SK-N-SH treated with all-trans-retinoic acid at 6 μM for 48 hours (cell line): ENCODE results near the gene SLC25A22.

Experiments used
- ATAC-seq: fragments of 200-7000 bp; cut with Tn5 transposase; 3 replicates; pipeline ENCODE4 v1.9.1; 2020; ENCODE audit warnings: mild to moderate bottlenecking, moderate library complexity
- ARNTL ChIP-seq: fragments of 450-650 bp; formaldehyde crosslinking; IDR thresholded peaks from 2 replicates; pipeline ENCODE4 v1.5.0; 2020; ENCODE audit warnings: low read depth, mild to moderate bottlenecking, moderate library complexity, borderline replicate concordance
- BACH2 ChIP-seq: fragments of 250-450 bp; sonication (Bioruptor Pico); IDR thresholded peaks from 2 replicates; pipeline ENCODE4 v1.9.0; 2021; ENCODE audit warnings: mild to moderate bottlenecking, borderline replicate concordance
- CREB5 ChIP-seq: fragments of 250-450 bp; sonication (Bioruptor Pico); IDR thresholded peaks from 2 replicates; pipeline ENCODE4 v1.5.1; 2020; ENCODE audit warnings: low read depth, mild to moderate bottlenecking, moderate library complexity
- CSDC2 ChIP-seq: fragments of 250-450 bp; sonication (Bioruptor Pico); IDR thresholded peaks from 2 replicates; pipeline ENCODE4 v1.5.0; 2020; ENCODE audit warnings: mild to moderate bottlenecking, moderate library complexity
- CSRNP3 ChIP-seq: fragments of 250-450 bp; sonication (Bioruptor Pico); IDR thresholded peaks from 2 replicates; pipeline ENCODE4 v1.5.1; 2021; ENCODE audit warnings: mild to moderate bottlenecking, moderate library complexity
- ESRRG ChIP-seq: fragments of 250-450 bp; sonication (Bioruptor Pico); IDR thresholded peaks from 2 replicates; pipeline ENCODE4 v1.6.1; 2021; ENCODE audit warnings: mild to moderate bottlenecking
- GLIS3 ChIP-seq: fragments of 250-450 bp; sonication (Bioruptor Pico); IDR thresholded peaks from 2 replicates; pipeline ENCODE4 v1.5.0; 2020; ENCODE audit warnings: mild to moderate bottlenecking, moderate library complexity
- ISL1 ChIP-seq: fragments of 250-450 bp; sonication (Bioruptor Pico); IDR thresholded peaks from 2 replicates; pipeline ENCODE4 v2.1.2; 2022; ENCODE audit warnings: mild to moderate bottlenecking, moderate library complexity
- OSR1 ChIP-seq: fragments of 250-450 bp; sonication (Bioruptor Pico); IDR thresholded peaks from 2 replicates; pipeline ENCODE4 v1.8.0; 2022; ENCODE audit warnings: moderate library complexity, mild to moderate bottlenecking, inconsistent platforms
- PATZ1 ChIP-seq: fragments of 250-450 bp; sonication (Bioruptor Pico); IDR thresholded peaks from 2 replicates; pipeline ENCODE4 v1.8.0; 2020; ENCODE audit warnings: mild to moderate bottlenecking, moderate library complexity, borderline replicate concordance
- POU6F1 ChIP-seq: fragments of 250-450 bp; sonication (Bioruptor Pico); IDR thresholded peaks from 2 replicates; pipeline ENCODE4 v1.8.0; 2021; ENCODE audit warnings: low read depth, mild to moderate bottlenecking, moderate library complexity, borderline replicate concordance
- PPARA ChIP-seq: fragments of 250-450 bp; sonication (Bioruptor Pico); IDR thresholded peaks from 2 replicates; pipeline ENCODE4 v1.5.0; 2020; ENCODE audit warnings: mild to moderate bottlenecking, borderline replicate concordance
- SNAI2 ChIP-seq: fragments of 250-450 bp; sonication (Bioruptor Pico); IDR thresholded peaks from 2 replicates; pipeline ENCODE4 v1.5.0; 2020; ENCODE audit warnings: mild to moderate bottlenecking, moderate library complexity
- TCF4 ChIP-seq: fragments of 250-450 bp; sonication (Bioruptor Pico); IDR thresholded peaks from 2 replicates; pipeline ENCODE4 v1.8.0; 2021; ENCODE audit warnings: mild to moderate bottlenecking, moderate library complexity, borderline replicate concordance
- TSHZ2 ChIP-seq: fragments of 250-450 bp; sonication (Bioruptor Pico); IDR thresholded peaks from 2 replicates; pipeline ENCODE4 v1.5.0; 2020; ENCODE audit warnings: mild to moderate bottlenecking, moderate library complexity
- ZC3H10 ChIP-seq: fragments of 250-450 bp; sonication (Bioruptor Pico); IDR thresholded peaks from 2 replicates; pipeline ENCODE4 v1.5.1; 2021; ENCODE audit warnings: mild to moderate bottlenecking, moderate library complexity
- ZFP3 ChIP-seq: fragments of 250-450 bp; sonication (Bioruptor Pico); IDR thresholded peaks from 2 replicates; pipeline ENCODE4 v1.5.0; 2020; ENCODE audit warnings: mild to moderate bottlenecking, moderate library complexity
- ZFP30 ChIP-seq: fragments of 450-650 bp; formaldehyde crosslinking; IDR thresholded peaks from 2 replicates; pipeline ENCODE4 v1.5.0; 2022; ENCODE audit warnings: mild to moderate bottlenecking, moderate library complexity
- ZNF565 ChIP-seq: fragments of 450-650 bp; formaldehyde crosslinking; conservative IDR thresholded peaks from 2 replicates; pipeline ENCODE4 v1.5.0; 2020; ENCODE audit warnings: low read depth, mild to moderate bottlenecking, moderate library complexity
- ZNF70 ChIP-seq: fragments of 450-650 bp; formaldehyde crosslinking; IDR thresholded peaks from 2 replicates; pipeline ENCODE4 v1.5.0; 2020; ENCODE audit warnings: mild to moderate bottlenecking, moderate library complexity
- ZNF8 ChIP-seq: fragments of 450-650 bp; formaldehyde crosslinking; IDR thresholded peaks from 2 replicates; pipeline ENCODE4 v1.5.0; 2020; ENCODE audit warnings: mild to moderate bottlenecking, moderate library complexity

SLC25A22 gene

GRCh38 chr11:824942-825341 lies 26.9 kb upstream of the SLC25A22 start:
- ATAC-seq, result no peak
- TF ChIP-seq SNAI2 (CRISPR knock-in tag) (no peak), OSR1 (CRISPR knock-in tag) (no peak), PATZ1 (CRISPR knock-in tag) (no peak), ISL1 (CRISPR knock-in tag) (no peak), ZC3H10 (CRISPR knock-in tag) (no peak), BACH2 (no peak), TCF4 (no peak), TSHZ2 (CRISPR knock-in tag) (no peak), ESRRG (CRISPR knock-in tag) (no peak), CREB5 (CRISPR knock-in tag) (no peak), ZNF565 (CRISPR knock-in tag) (no peak), ARNTL (CRISPR knock-in tag) (no peak), ZNF8 (no peak), GLIS3 (no peak), ZFP3 (CRISPR knock-in tag) (no peak)

GRCh38 chr11:824292-824880 lies 26.3 kb upstream of the SLC25A22 start:
- ATAC-seq, result no peak
- TF ChIP-seq CSDC2 (CRISPR knock-in tag), result no peak
- no peak for TF ChIP-seq POU6F1 (CRISPR knock-in tag)
- TF ChIP-seq CSRNP3 (CRISPR knock-in tag), result no peak
- no peak for TF ChIP-seq ZNF70 (CRISPR knock-in tag)
- TF ChIP-seq OSR1 (CRISPR knock-in tag), result no peak
- TF ChIP-seq PPARA (CRISPR knock-in tag), result no peak
- TF ChIP-seq SNAI2 (CRISPR knock-in tag), result no peak
- TF ChIP-seq ESRRG (CRISPR knock-in tag), result no peak
- TF ChIP-seq GLIS3, result no peak
- TF ChIP-seq ARNTL (CRISPR knock-in tag), result no peak

- ATAC-seq, result no peak
- no peak for TF ChIP-seq ISL1 (CRISPR knock-in tag)
- no peak for TF ChIP-seq PATZ1 (CRISPR knock-in tag)
- no peak for TF ChIP-seq ZNF70 (CRISPR knock-in tag)
- no peak for TF ChIP-seq ZFP30 (CRISPR knock-in tag)
- no peak for TF ChIP-seq ARNTL (CRISPR knock-in tag)
- TF ChIP-seq, all 23 proteins: peak for 0
Measured at GRCh38 chr11:823441-824291, 25.6 kb upstream of the SLC25A22 start.
